Measurements from ENCODE around the gene NTSR1.
A peak's percentile ranks its signal among the peaks of the same experiment; 100 is the strongest.

Gene NTSR1

DNA sequence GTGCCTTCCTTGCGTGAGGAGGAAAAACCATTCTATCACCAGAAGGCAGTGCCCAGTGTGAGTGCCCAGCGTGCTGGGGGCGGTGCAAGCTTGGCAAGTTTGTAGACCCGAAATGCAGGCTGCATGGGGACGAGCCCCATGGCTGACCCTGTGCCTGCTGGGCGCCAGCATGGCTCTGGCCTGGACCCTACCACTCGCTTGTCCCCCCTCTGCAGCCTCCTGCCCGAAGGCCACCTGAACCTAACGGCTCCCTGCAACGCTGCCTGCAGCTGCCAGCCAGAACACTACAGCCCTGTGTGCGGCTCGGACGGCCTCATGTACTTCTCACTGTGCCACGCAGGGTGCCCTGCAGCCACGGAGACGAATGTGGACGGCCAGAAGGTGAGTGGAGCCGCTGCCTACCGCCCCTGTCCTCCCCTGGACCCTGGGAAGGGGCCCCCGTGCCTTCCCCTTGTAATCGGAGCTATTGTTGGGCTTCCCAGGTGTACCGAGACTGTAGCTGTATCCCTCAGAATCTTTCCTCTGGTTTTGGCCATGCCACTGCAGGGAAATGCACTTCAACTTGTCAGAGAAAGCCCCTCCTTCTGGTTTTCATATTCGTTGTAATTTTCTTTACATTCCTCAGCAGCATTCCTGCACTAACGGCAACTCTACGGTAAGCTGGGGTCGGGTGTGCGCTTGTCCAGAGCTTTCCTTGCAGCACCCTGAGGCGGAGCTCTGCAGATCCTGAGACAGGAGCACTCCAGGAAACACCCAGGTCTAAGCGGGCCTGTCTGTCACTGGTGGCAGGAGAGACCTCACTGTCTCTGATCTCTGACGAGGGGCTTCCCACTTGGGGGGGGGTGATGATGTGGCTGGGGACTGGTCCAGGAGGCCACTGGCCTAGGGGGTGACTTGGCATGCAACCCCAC is 40.9 kb upstream of the NTSR1 start:
- H3K27ac ChIP-seq = no peak overlapping the region
- TF ChIP-seq, protein P1, sequence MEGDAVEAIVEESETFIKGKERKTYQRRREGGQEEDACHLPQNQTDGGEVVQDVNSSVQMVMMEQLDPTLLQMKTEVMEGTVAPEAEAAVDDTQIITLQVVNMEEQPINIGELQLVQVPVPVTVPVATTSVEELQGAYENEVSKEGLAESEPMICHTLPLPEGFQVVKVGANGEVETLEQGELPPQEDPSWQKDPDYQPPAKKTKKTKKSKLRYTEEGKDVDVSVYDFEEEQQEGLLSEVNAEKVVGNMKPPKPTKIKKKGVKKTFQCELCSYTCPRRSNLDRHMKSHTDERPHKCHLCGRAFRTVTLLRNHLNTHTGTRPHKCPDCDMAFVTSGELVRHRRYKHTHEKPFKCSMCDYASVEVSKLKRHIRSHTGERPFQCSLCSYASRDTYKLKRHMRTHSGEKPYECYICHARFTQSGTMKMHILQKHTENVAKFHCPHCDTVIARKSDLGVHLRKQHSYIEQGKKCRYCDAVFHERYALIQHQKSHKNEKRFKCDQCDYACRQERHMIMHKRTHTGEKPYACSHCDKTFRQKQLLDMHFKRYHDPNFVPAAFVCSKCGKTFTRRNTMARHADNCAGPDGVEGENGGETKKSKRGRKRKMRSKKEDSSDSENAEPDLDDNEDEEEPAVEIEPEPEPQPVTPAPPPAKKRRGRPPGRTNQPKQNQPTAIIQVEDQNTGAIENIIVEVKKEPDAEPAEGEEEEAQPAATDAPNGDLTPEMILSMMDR (IDR thresholded peaks at IDR 0.05) = no peak
- DNase-seq (ENCODE audit: low spot score) = no peak
- no peak overlapping the region for H3K4me3 ChIP-seq

DNA sequence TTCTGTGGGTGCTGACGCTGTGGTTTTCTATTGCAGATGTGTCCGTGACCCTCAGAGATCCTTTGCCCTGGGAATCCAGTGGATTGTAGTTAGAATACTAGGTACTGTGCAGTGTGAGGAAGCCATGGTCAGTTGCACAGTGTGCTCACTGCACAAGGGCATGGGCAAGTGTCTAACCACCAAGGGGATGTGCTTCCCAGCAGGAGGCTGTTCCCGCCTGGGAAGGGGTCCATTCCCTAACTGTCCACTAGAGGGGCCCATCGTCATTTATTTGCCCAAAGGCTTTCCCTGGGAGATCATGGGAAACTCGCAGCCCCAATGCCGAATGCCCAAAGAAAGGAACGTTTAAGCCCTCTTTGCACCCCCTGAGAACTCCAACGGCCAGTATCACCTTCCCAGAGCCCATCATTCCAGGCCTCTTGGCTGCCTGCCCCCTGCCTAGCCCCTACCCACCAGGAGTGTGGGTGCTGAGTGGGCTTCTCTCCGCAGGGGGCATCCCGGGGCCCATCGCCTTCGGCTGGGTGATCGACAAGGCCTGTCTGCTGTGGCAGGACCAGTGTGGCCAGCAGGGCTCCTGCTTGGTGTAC is 40.1 kb upstream of the NTSR1 start:
- Histone ChIP-seq H3K27ac (no peak overlapping the region), H3K4me3 (no peak overlapping the region)
- DNase-seq (ENCODE audit: low spot score) = no peak
- TF ChIP-seq, protein P1 (IDR thresholded peaks at IDR 0.05) = peak; percentile 71

GRCh38 chr20:62669249-62669648 is 39.4 kb upstream of the NTSR1 start:
- TF ChIP-seq, protein P1 (IDR thresholded peaks at IDR 0.05) = no peak
- no peak for DNase-seq (ENCODE audit: low spot score)
- no peak overlapping the region for H3K27ac ChIP-seq

GRCh38 chr20:62670156-62670555 is 38.5 kb upstream of the NTSR1 start:
- Histone ChIP-seq H3K4me3 (no peak overlapping the region), H3K27ac (no peak overlapping the region)
- TF ChIP-seq, protein P1 (IDR thresholded peaks at IDR 0.05) = no peak
- DNase-seq (ENCODE audit: low spot score) = no peak

More at GRCh38 chr20:62669249-62669648, 39.4 kb upstream of the NTSR1 start:
- H3K4me3 ChIP-seq = no peak overlapping the region

DNA sequence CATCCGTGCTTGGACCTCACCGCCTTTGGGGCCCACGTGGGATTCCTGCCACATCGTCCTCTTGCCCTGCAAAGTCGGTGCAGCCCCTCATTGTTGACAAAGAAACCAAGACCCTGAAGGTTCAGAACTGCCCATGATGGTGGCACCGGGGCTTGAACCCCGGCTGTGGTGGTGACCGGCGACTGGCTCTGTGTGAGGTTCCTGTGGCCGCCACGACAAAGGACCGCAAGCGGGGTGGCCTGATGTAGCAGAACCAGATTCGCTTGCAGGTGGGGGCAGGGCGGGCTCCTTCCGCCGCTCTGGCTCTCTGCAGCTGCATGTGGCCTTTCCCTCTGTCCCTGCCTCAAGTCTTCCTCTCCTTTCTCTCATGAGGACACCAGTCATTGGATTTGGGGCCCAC is 37.6 kb upstream of the NTSR1 start:
- Histone ChIP-seq H3K4me3 (no peak overlapping the region), H3K27ac (no peak overlapping the region)
- TF ChIP-seq, protein P1 (IDR thresholded peaks at IDR 0.05) = no peak
- DNase-seq (ENCODE audit: low spot score) = no peak

DNA sequence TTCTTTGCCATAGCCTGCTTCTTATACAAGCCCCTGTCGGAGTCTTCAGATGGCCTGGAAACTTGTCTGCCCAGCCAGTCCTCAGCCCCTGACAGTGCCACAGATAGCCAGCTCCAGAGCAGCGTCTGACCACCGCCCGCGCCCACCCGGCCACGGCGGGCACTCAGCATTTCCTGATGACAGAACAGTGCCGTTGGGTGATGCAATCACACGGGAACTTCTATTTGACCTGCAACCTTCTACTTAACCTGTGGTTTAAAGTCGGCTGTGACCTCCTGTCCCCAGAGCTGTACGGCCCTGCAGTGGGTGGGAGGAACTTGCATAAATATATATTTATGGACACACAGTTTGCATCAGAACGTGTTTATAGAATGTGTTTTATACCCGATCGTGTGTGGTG is 36.9 kb upstream of the NTSR1 start:
- DNase-seq (ENCODE audit: low spot score) = no peak
- H3K27ac ChIP-seq = no peak overlapping the region
- H3K4me3 ChIP-seq = no peak overlapping the region
- TF ChIP-seq, protein P1 (IDR thresholded peaks at IDR 0.05) = no peak

- DNase-seq (ENCODE audit: low spot score) = no peak
- no peak overlapping the region for H3K4me3 ChIP-seq
- TF ChIP-seq, protein P1 (IDR thresholded peaks at IDR 0.05) = no peak
- no peak overlapping the region for H3K27ac ChIP-seq
Observed at GRCh38 chr20:62674370-62674769, 34.3 kb upstream of the NTSR1 start.

Data from coronary artery (tissue), 2 donors.